Tongue (tissue), 2 donors: ENCODE results near the gene TNFRSF19. TPM values are rescaled to one million over a fixed set of nuclear protein-coding genes. Genes with fewer than 3 reads are reported as not detected.

Experiments
- DNase-seq: peaks from one replicate; pipeline ENCODE4 v3.0.0-alpha.2; 2015
- total RNA-seq: library from RNA; depleted of rRNA; stranded (reverse); fragments of >200 nt; gene quantifications from one replicate; pipeline ENCODE4 v1.2.3, GENCODE V29; 2014

TNFRSF19 gene
- total RNA-seq, 1 donor from 2014 or later, result 34.4 TPM

GRCh38 chr13:23723471-23723870 is 153.3 kb downstream of the TNFRSF19 start:
- DNase-seq, result no peak

- DNase-seq, result no peak
Observed at GRCh38 chr13:23724196-23724970, 154.2 kb downstream of the TNFRSF19 start.

Other genes starting within 250 kb of the TNFRSF19 start
- gene SACS, start 136.7 kb upstream of the TNFRSF19 start, total RNA-seq, result 276 TPM